Stimulated activated CD8-positive, alpha-beta memory T cell treated with anti-CD3 and anti-CD28 coated beads, Interleukin-7, amount 100 ng/mL, for 4 hours (primary cell): ENCODE results near the gene NAV2.

ENCODE experiments used
- DNase-seq, 2 donors: peaks; one replicate each; pipeline ENCODE4 v3.0.0-alpha.2; 2020; ENCODE audit warnings: low read depth in 2 of 2

Gene NAV2

GRCh38 chr11:20022363-20023081, 309.9 kb downstream of the NAV2 start:
- no peak for DNase-seq

DNA sequence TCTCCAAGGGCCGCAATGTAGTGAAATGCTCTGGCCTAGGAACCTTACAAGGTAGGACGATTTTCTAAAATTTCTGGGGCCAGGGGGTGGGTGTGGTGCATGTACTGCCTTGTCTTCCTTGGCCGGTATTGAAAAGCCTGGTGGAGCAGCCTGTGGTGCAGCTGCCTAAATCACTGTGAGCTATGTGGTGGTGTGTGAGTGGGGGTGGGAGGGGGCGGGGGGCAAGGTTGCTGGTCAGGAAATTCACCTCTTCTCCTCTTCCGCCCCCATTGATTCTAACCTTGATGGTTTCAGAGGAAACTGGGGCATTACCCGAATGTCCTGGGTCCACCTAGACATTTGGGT, 310.4 kb downstream of the NAV2 start:
- DNase-seq, result no peak

GRCh38 chr11:20024172-20024935, 311.7 kb downstream of the NAV2 start:
- DNase-seq, result no peak

- no peak for DNase-seq
Observed at GRCh38 chr11:20025332-20025840, 312.7 kb downstream of the NAV2 start.

- no peak for DNase-seq
Observed at GRCh38 chr11:20026629-20027555, 314.3 kb downstream of the NAV2 start.

DNA sequence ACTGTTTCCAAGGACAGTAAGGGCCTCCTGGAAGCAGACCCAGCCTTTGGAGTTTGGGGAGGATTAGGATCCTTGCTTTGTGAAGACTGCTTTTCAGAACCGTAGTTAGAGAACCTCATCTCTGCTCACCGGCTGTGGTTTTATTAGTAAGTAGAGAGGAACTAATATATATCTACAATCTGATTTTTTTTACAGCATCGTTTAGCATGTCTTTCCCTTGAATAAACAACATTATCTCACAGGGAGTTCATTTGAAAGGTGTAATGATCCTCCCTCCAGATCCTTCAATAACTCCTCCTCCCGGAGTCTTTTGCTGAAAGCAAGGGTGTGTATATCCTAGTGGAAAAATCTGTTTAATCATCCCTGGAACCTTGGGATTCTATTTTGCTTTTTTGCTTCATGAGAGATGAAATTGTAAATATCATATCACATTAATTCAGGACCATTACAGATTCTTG, 314.9 kb downstream of the NAV2 start:
- no peak for DNase-seq

GRCh38 chr11:20029193-20029592, 316.6 kb downstream of the NAV2 start:
- DNase-seq, result no peak

GRCh38 chr11:20030472-20030871, 317.8 kb downstream of the NAV2 start:
- no peak for DNase-seq

DNA sequence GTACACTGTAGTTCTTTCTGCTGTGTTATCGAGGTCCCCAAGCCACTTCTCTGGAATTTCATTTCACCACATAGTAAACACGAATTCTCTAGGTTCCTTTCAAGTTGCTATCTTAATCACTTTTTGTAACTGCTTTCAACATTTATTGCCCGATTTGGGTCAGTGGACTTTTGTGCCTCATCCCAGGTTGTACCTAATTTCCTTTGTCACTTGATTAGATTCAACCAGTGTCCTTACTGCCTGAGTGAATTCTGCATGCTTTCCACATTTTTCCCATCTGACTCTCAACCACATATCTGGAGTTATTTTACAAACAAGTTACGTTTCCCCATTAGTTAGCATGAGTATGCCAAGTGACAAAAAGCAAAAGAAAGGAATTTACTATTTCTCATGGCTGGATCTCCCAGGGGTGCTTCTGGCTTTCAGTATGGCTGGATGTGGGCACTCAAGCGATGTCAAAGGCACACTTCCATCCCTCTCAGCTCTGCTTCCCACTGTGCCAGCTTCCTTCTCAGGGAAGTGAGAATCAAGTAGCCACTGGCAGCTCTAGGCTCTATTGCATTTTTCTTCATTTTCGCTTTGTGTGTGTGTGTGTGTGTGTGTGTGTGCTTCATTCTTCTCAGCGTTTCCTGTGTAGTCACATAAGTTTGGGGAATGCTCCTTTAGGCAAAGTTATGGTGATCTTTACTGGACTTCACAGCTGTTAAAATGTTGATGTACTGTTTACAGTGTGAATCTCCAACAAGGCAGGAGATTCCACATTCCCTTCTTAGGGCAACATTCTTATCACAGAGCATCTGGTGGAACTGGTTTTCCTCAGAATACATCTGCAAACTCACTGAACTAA, 318.7 kb downstream of the NAV2 start:
- DNase-seq, result no peak

- DNase-seq, result no peak
Observed at GRCh38 chr11:20032127-20032526, 319.5 kb downstream of the NAV2 start.

DNA sequence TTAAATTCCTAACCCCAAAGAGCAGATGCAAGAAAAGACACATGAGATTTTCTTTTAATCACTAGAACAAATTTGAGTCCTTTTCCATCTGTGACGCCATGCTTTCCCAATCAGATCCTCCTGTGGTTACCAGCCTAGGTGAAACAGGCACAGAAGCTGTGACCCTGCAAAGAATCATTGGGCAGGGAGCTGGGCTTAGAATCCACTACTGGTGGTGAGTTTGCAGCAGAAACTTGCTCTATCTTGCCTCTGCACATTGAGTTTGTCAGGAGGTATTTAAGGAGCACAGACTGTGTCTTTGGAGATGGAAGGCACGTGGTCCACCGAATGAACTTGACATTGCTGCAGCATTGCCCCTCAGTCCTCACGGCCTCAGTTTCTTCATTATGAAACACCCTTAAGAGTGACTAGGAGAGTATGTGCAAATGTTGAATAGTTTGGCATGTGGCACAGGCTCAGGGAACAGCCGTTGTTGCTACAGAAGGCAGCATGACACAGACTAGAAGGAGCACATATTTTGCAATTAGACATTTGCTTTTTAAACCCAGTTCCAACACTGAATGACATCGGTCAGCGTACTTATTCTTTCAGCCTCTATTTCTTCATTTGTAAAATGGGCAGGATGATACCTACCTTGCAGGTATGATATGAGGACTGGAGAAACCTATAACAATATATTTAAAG, 320.1 kb downstream of the NAV2 start:
- DNase-seq, result no peak

GRCh38 chr11:20033806-20034205, 321.2 kb downstream of the NAV2 start:
- DNase-seq, result no peak

GRCh38 chr11:20034941-20035340, 322.3 kb downstream of the NAV2 start:
- DNase-seq, result no peak

DNA sequence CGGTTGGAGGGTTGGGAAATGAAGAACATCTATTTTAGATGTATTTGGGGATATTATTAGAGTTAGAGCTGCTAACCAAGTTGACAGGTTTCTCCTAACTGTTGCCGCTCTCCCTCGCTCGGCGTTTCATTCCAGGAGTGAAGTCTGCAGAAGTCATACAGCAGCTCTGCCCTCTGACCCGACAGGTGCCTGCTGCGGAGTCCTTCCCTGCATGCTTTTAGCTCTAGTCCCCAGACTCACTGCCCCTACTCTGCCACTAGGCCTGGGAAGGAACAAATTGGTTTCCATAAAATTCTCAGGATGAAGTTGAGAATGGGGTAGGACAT, 322.7 kb downstream of the NAV2 start:
- DNase-seq, result no peak

DNA sequence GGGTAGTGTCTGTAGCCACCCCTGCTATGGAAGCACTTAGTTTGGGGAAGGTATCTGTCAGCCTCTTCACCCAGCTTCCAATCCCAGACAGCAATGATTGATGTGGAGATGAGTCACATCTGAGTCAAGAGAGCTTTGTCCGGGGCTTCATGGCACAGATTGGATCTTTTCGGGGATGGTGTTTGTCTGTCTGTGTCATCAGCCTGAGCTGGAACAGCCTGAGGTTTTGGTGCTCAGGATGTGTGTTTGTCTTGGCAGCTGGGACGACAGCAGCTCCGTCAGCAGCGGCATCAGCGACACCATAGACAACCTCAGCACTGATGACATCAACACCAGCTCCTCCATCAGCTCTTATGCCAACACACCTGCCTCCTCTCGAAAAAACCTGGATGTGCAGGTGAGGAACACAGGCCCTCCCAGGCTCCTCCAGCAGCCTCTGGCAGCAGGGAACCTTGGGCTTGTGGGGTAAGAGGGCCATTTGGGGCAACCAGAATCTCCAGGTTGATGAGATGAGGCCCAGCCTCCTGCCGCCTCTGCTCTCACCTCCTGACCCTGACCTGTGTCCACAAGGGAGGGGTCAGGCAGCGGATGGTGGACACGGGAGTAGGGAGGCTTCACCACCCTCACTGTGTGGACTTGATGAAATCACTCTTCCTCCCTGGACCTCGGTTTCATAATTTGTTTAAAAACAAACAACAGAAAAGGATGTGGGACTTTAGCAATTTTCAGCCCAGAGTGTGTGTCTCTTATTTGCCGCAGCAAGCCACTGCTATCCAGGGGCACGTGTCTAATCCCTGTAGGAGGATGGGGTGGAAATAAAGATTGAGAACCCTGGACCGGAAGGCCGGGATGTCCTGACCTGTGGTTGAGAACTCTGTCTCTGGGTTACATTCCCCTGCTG, 323.3 kb downstream of the NAV2 start:
- no peak for DNase-seq

GRCh38 chr11:20036626-20037335, 324.1 kb downstream of the NAV2 start:
- DNase-seq, result no peak

DNA sequence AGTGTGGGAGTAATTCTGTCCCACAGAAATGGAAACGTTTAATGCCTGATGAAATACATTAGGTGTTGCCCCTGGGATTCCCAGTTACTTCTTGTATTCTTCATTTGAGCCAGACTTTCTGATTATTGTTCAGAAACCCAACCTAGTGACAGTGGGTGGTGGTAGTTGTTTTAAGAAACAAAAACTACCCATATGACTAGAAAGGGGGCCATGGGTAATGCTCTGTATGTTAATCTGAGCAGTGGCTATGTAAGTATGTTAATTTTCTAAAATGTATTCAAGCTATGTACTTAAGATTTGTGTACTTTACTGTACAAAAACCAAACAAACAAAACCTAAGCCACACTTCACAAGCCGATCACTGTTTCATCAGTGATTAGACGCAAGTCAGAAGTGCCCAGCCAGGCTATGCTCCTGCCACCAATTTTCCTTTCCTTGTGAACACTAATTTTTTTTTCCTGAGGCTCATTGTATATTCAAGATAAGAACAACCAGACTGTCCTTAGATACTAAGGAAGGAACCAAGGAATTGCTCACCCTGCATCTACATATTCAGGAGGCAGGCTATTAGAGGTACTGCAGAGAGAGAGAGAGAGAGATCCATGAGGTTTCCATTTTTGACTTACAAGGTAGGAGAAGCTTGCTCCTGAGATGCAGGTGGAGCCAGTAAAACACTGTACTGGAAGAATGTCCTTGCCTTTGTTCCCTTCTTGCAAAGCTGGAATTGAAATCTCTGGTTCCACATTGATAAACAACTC, 324.9 kb downstream of the NAV2 start:
- DNase-seq, result no peak

DNA sequence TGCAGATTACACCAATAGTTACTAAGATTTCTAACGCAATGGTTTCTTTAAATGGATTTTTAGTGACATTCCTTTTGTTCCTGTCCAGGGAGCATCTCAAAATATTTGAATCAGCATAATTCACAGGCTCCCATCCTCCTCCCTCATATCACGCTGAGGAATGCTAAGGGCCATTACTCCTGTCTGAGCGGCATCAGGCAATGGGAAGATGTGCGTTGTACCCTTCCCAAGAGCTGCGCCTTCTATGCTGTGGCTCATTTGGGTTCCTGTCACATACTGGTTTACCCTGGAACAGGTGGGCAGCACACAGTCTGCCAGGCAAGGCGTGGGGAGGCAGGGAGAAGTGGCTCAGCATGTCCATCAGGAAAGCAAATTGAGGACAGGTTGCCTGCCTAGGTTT, 325.8 kb downstream of the NAV2 start:
- DNase-seq, result no peak
